BJ (cell line): ENCODE data around the gene GALNT11. TPM values are rescaled to one million over a fixed set of nuclear protein-coding genes. Genes with fewer than 3 reads are reported as not detected.

ENCODE experiments used
- CTCF ChIA-PET: fragments of 350-600 bp; formaldehyde crosslinking; extraction: SDS; loops from one replicate; lab custom pipeline; 2021; ENCODE audit warnings: antibody characterized with exemption, inconsistent platforms; lab: Yijun Ruan, JAX
- POLR2A ChIA-PET: fragments of 300-600 bp; sonication (Branson Sonifier 250); formaldehyde crosslinking; extraction: SDS; loops from one replicate; lab custom pipeline; 2021; ENCODE audit warnings: antibody characterized with exemption; lab: Charles Lee
- DNase-seq: peaks from one replicate; pipeline ENCODE4 v3.0.0-alpha.2; 2011; ENCODE audit warnings: low read depth
- H3K27me3 ChIP-seq: 2 replicates; pipeline ENCODE4 v1.6.0; 2011; ENCODE audit warnings: low read length; ENCODE audit not compliant: control insufficient read depth, insufficient read depth
- H3K36me3 ChIP-seq: 2 replicates; pipeline ENCODE4 v1.5.1; 2011; ENCODE audit warnings: low read length; ENCODE audit not compliant: control insufficient read depth, insufficient read depth
- H3K4me3 ChIP-seq: 2 replicates; pipeline ENCODE4 v1.5.1; 2011; ENCODE audit warnings: low read depth, mild to moderate bottlenecking, control low read depth, low read length
- polyA plus RNA-seq: library from polyadenylated mRNA; depleted of rRNA; stranded (reverse); fragments of >200 nt; gene quantifications from 2 replicates; pipeline ENCODE4 v1.2.3, GENCODE V29; 2011
- TF ChIP-seq, protein P1 (sequence below): IDR thresholded peaks from 2 replicates; pipeline ENCODE4 v1.5.1; 2011; ENCODE audit warnings: low read depth, mild to moderate bottlenecking, control low read depth, inconsistent platforms, low read length, moderate library complexity; ENCODE audit not compliant: insufficient read depth

The GALNT11 gene
- polyA plus RNA-seq, 1 experiment = 18.7 TPM

- TF ChIP-seq, protein P1, sequence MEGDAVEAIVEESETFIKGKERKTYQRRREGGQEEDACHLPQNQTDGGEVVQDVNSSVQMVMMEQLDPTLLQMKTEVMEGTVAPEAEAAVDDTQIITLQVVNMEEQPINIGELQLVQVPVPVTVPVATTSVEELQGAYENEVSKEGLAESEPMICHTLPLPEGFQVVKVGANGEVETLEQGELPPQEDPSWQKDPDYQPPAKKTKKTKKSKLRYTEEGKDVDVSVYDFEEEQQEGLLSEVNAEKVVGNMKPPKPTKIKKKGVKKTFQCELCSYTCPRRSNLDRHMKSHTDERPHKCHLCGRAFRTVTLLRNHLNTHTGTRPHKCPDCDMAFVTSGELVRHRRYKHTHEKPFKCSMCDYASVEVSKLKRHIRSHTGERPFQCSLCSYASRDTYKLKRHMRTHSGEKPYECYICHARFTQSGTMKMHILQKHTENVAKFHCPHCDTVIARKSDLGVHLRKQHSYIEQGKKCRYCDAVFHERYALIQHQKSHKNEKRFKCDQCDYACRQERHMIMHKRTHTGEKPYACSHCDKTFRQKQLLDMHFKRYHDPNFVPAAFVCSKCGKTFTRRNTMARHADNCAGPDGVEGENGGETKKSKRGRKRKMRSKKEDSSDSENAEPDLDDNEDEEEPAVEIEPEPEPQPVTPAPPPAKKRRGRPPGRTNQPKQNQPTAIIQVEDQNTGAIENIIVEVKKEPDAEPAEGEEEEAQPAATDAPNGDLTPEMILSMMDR = no peak
- DNase-seq = no peak
- Histone ChIP-seq H3K4me3 (no peak overlapping the region), H3K27me3 (no peaks in the 10 kb centered on the region), H3K36me3 (no peaks in the 10 kb centered on the region)
- CTCF ChIA-PET = no interaction called here
- POLR2A ChIA-PET = no interaction called here
Observed at GRCh38 chr7:152006336-152006735, 19.1 kb upstream of the GALNT11 start.

- POLR2A ChIA-PET = no interaction called here
- H3K36me3 ChIP-seq = no peaks in the 10 kb centered on the region
- CTCF ChIA-PET = no interaction called here
- no peak for DNase-seq
- no peaks in the 10 kb centered on the region for H3K27me3 ChIP-seq
- no peak overlapping the region for H3K4me3 ChIP-seq
- TF ChIP-seq, protein P1 = no peak
Observed at GRCh38 chr7:152011860-152012259, 13.6 kb upstream of the GALNT11 start.

DNA sequence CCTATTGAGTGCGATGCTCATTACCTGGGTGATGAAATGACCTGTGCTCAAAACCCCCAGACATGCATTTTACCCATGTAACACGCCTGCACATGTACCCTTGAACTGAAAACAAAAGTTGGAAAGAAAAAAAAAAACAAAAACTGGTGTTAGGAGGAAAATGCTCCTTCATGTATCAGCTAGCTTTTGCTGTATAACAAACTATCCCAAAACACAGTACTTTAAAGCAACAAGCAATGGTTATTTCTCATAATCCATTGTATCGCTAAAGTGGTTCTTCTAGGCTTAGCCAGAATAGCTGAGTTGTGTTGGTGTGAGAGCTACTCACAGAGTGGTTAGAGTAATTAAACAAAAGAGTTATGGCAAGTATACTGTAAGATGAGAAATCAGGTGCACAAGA lies 12.2 kb upstream of the GALNT11 start:
- Histone ChIP-seq H3K36me3 (no peaks in the 10 kb centered on the region), H3K27me3 (no peaks in the 10 kb centered on the region), H3K4me3 (no peak overlapping the region)
- no peak for DNase-seq
- TF ChIP-seq, protein P1 = no peak
- ChIA-PET POLR2A (no interaction called here), CTCF (no interaction called here)

DNA sequence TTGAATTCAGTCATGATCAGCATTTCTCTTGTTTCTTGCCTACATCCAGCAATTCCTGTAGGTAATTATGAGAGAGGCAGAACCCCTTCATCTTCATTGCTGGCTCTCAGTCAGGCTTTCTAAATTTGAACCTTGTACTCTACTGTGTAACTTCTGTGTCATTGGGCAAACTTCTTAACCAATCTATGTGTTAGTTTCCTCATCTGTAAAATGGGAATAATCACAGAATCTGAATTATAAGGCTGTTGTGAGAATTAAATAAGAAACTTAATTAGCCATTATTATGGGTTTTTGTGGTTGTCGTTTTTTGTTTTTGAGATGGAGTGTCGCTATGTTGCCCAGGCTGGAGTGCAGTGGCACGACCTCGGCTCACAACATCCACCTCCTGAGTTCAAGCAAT lies 11.5 kb upstream of the GALNT11 start:
- DNase-seq = no peak
- ChIA-PET CTCF (no interaction called here), POLR2A (no interaction called here)
- H3K36me3 ChIP-seq = no peaks in the 10 kb centered on the region
- no peak overlapping the region for H3K4me3 ChIP-seq
- H3K27me3 ChIP-seq = no peaks in the 10 kb centered on the region
- TF ChIP-seq, protein P1 = no peak

DNA sequence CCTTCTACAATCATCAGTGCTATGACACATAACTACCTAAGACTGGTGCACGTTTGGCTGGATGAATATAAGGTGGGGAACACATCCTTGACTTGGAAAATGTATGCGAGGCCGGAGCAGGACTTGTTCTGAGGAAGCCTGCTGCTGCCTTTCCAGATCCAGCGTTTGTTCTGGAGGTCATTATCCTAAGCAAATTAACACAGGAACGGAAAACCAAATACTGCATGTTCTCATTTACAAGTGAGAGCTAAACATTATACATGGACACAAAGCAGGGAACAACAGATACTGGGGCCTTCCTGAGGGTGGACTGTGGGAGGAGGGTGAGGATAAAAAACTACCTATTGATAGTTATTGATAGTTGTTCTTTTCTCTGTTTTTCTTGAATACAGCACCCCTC lies 10.8 kb upstream of the GALNT11 start:
- TF ChIP-seq, protein P1 = no peak
- no peaks in the 10 kb centered on the region for H3K36me3 ChIP-seq
- no peaks in the 10 kb centered on the region for H3K27me3 ChIP-seq
- POLR2A ChIA-PET = interaction anchor here (0.6 kb wide), 1 partner anchor 17 kb away, joined by 3 read pairs; no protein-coding TSS in a partner anchor
- H3K4me3 ChIP-seq = no peak overlapping the region
- no peak for DNase-seq
- CTCF ChIA-PET = no interaction called here
